HCT116 (cell line): ENCODE measurements around the gene APAF1. TPM values are rescaled to one million over a fixed set of nuclear protein-coding genes. Genes with fewer than 3 reads are reported as not detected.

Experiments
- ATAC-seq: fragments of 200-7000 bp; cut with Tn5 transposase; 2 replicates; pipeline ENCODE4 v1.9.1; 2020; ENCODE audit warnings: mild to moderate bottlenecking, moderate library complexity
- BruUV-seq: library from RNA; stranded (reverse); fragments of 400-500 nt; replicated peaks from 2 replicates; lab custom pipeline; 2021; lab: Mats Ljungman, UMichigan
- CTCF ChIA-PET: fragments of 300-600 bp; sonication (Branson Sonifier 250); formaldehyde crosslinking; loops from one replicate; lab custom pipeline; 2021; ENCODE audit warnings: antibody characterized with exemption; lab: Charles Lee
- POLR2A ChIA-PET: fragments of 300-600, 350-600 bp; sonication (Branson Sonifier 250); formaldehyde crosslinking; loops from one replicate; lab custom pipeline; 2021; ENCODE audit warnings: antibody characterized with exemption; lab: Charles Lee
- RAD21 ChIA-PET, 2 experiments: fragments of 300-600 bp; sonication (Branson Sonifier 250); formaldehyde crosslinking; loops; one replicate each; lab custom pipeline; 2023; ENCODE audit warnings: low total read pairs in 2 of 2; ENCODE audit not compliant: uncharacterized antibody in 2 of 2, unreplicated experiment in 2 of 2, low non-redundant PET in 1 of 2; lab: Charles Lee
- DNase-seq: peaks from one replicate; pipeline ENCODE4 v3.0.0-alpha.2; 2010; ENCODE audit warnings: low read depth, low spot score
- H2AFZ ChIP-seq: fragments of 200-600 bp; shearing (Covaris generic), sonication (generic); 2 replicates; pipeline ENCODE4 v1.6.1; 2017; ENCODE audit warnings: low read depth, mixed run types, mixed read lengths, antibody characterized with exemption, low read length; ENCODE audit not compliant: poor library complexity, severe bottlenecking
- H3K27ac ChIP-seq: 2 replicates; pipeline ENCODE4 v1.5.1; 2012; ENCODE audit warnings: low read depth, low read length
- H3K27me3 ChIP-seq: fragments of 200-600 bp; sonication (generic); 2 replicates; pipeline ENCODE4 v1.6.1; 2016; ENCODE audit warnings: mixed run types, low read length, mixed read lengths; ENCODE audit not compliant: insufficient read depth
- H3K36me3 ChIP-seq, 2 experiments: fragments of 200-500 bp in 1 of 2; fragments of 200-600 bp in 1 of 2; sonication (Bioruptor generic) in 1 of 2; sonication (generic) in 1 of 2; 2 replicates each; pipeline versions ENCODE4 v1.5.1 to v1.6.1; 2014 to 2016; ENCODE audit warnings: low read length in 2 of 2, inconsistent platforms in 1 of 2, mixed read lengths in 1 of 2, mixed run types in 1 of 2; ENCODE audit not compliant: insufficient read depth in 2 of 2, control insufficient read depth in 1 of 2
- H3K4me1 ChIP-seq, 2 experiments: fragments of 200-600 bp in 1 of 2; sonication (generic) in 1 of 2; 2 replicates each; pipeline versions ENCODE4 v1.5.1 to v1.6.1; 2012 to 2017; ENCODE audit warnings: low read length in 2 of 2, inconsistent platforms in 1 of 2, mild to moderate bottlenecking in 1 of 2, mixed read lengths in 1 of 2, mixed run types in 1 of 2, moderate library complexity in 1 of 2; ENCODE audit not compliant: insufficient read depth in 2 of 2, control insufficient read depth in 1 of 2
- H3K4me2 ChIP-seq: fragments of 200-600 bp; sonication (generic); 2 replicates; pipeline ENCODE4 v1.6.1; 2017; ENCODE audit warnings: mixed run types, low read length, mixed read lengths
- H3K4me3 ChIP-seq, 2 experiments: fragments of 200-600 bp in 1 of 2; sonication (generic) in 1 of 2; replicated peaks in 1 of 2; 2 replicates each; pipeline ENCODE4 v1.5.1; 2011 to 2016; ENCODE audit warnings: low read length in 2 of 2, control low read depth in 1 of 2, low read depth in 1 of 2, mild to moderate bottlenecking in 1 of 2, mixed read lengths in 1 of 2, mixed run types in 1 of 2
- H3K79me2 ChIP-seq: fragments of 200-600 bp; sonication (generic); 2 replicates; pipeline ENCODE4 v1.6.1; 2017; ENCODE audit warnings: mild to moderate bottlenecking, mixed run types, low read length, moderate library complexity, mixed read lengths; ENCODE audit not compliant: insufficient read depth
- H3K9ac ChIP-seq: fragments of 200-600 bp; sonication (generic); 2 replicates; pipeline ENCODE4 v1.6.1; 2016; ENCODE audit warnings: low read length, mixed read lengths
- H3K9me2 ChIP-seq: fragments of 200-600 bp; sonication (generic), shearing (Covaris generic); 2 replicates; pipeline ENCODE4 v1.6.1; 2017; ENCODE audit warnings: mixed run types, mild to moderate bottlenecking, moderate library complexity; ENCODE audit not compliant: insufficient read depth
- H3K9me3 ChIP-seq, 2 experiments: fragments of 200-500 bp in 1 of 2; fragments of 200-600 bp in 1 of 2; sonication (Bioruptor generic) in 1 of 2; sonication (generic) in 1 of 2; 2 replicates each; pipeline ENCODE4 v1.6.1; 2014 to 2017; ENCODE audit warnings: low read length in 2 of 2, mixed read lengths in 2 of 2, inconsistent platforms in 1 of 2, low read depth in 1 of 2, mild to moderate bottlenecking in 1 of 2, mixed run types in 1 of 2, moderate library complexity in 1 of 2; ENCODE audit not compliant: control insufficient read depth in 1 of 2, insufficient read depth in 1 of 2
- H4K20me1 ChIP-seq: fragments of 200-600 bp; sonication (generic), shearing (Covaris generic); 2 replicates; pipeline ENCODE4 v1.6.1; 2017; ENCODE audit warnings: mixed run types, mild to moderate bottlenecking, moderate library complexity; ENCODE audit not compliant: insufficient read depth
- ELF1 ChIP-seq: IDR thresholded peaks from 2 replicates; pipeline ENCODE4 v1.6.1; 2012; ENCODE audit warnings: low read depth, borderline replicate concordance
- EZH2 ChIP-seq: fragments of 200-600 bp; sonication (generic); IDR thresholded peaks from 2 replicates; pipeline ENCODE4 v1.6.1; 2017; ENCODE audit warnings: antibody characterized with exemption, mixed run types
- EZH2phosphoT487 ChIP-seq: fragments of 200-600 bp; IDR thresholded peaks from 2 replicates; pipeline ENCODE4 v1.6.1; 2018; ENCODE audit warnings: antibody characterized with exemption, borderline replicate concordance
- POLR2A ChIP-seq: IDR thresholded peaks from 2 replicates; pipeline ENCODE4 v1.7.0; 2011; ENCODE audit warnings: borderline replicate concordance; ENCODE audit not compliant: insufficient read depth, insufficient read length; ENCODE audit errors: extremely low read depth
- POLR2AphosphoS5 ChIP-seq: IDR thresholded peaks from 2 replicates; pipeline ENCODE4 v1.6.1; 2011; ENCODE audit warnings: mild to moderate bottlenecking, low read depth, low read length, moderate library complexity
- RAD21 ChIP-seq: IDR thresholded peaks from 2 replicates; pipeline ENCODE4 v1.6.1; 2012; ENCODE audit warnings: low read depth, mild to moderate bottlenecking
- REST ChIP-seq: IDR thresholded peaks from 2 replicates; pipeline ENCODE4 v1.6.1; 2012; ENCODE audit warnings: low read depth
- ZBTB33 ChIP-seq: IDR thresholded peaks from 2 replicates; pipeline ENCODE4 v1.6.1; 2011; ENCODE audit warnings: mild to moderate bottlenecking, low read length, moderate library complexity; ENCODE audit not compliant: insufficient replicate concordance; ENCODE audit errors: extremely low read depth
- intact Hi-C: fragments of 100-400 bp; cut with micrococcal nuclease; formaldehyde crosslinking; loops from 2 replicates; pipeline ENCODE4 v1.10.0; 2022
- total RNA-seq: library from RNA; stranded (reverse); gene quantifications from one replicate; pipeline ENCODE4 v1.2.1, GENCODE V29; 2021; ENCODE audit not compliant: unreplicated experiment

The APAF1 gene
- total RNA-seq, 1 experiment from 2014 or later = 13.9 TPM

- Histone ChIP-seq H3K9me3 (no peaks in the 10 kb centered on the region), H3K4me1 (no peaks in the 10 kb centered on the region), H3K4me3 (no peak overlapping the region), H3K4me2 (no peak overlapping the region), H3K9me2 (no peaks in the 10 kb centered on the region), H2AFZ (no peak overlapping the region), H3K79me2 (no peaks in the 10 kb centered on the region), H3K36me3 (peaks cover 0 to 31% of the 10 kb centered on the region in 2 experiments; a peak in 2 of 4 replicates), H3K27me3 (no peaks in the 10 kb centered on the region), H4K20me1 (no peaks in the 10 kb centered on the region), H3K9ac (no peak overlapping the region), H3K27ac (no peak overlapping the region)
- TF ChIP-seq ELF1 = no peak
- no peak for TF ChIP-seq EZH2phosphoT487
- TF ChIP-seq ZBTB33 = no peak
- TF ChIP-seq EZH2 = no peak
- TF ChIP-seq REST = no peak
- TF ChIP-seq RAD21 = no peak
- no peak for TF ChIP-seq POLR2A
- no peak for TF ChIP-seq POLR2AphosphoS5
- CTCF ChIA-PET = no interaction called here
- POLR2A ChIA-PET = no interaction called here
- ATAC-seq (no peak), DNase-seq (no peak)
- BruUV-seq = no TSS peak
- RAD21 ChIA-PET = no interaction called here
- intact Hi-C loops = no loop called here
Measured at GRCh38 chr12:98679611-98680005, 34.5 kb downstream of the APAF1 start.
